ENCODE data around the gene USP46.

GRCh38 chr4:52643190-52643589, 15.9 kb downstream of the USP46 start:
- no peak for TF ChIP-seq CTCF (IDR thresholded peaks at IDR 0.05)
- no peak for TF ChIP-seq POLR2A (IDR thresholded peaks at IDR 0.05)

Data from adrenal gland (tissue), 5 donors.